ENCODE data around the gene SLC35E4.

- TF ChIP-seq CTCF (IDR thresholded peaks at IDR 0.05) (no peak), POLR2A (IDR thresholded peaks at IDR 0.05) (no peak)
Observed at GRCh38 chr22:30687358-30687757, 51.8 kb downstream of the SLC35E4 start.

Data from right lobe of liver (tissue), 4 donors.